Glutamatergic neuron (in vitro differentiated cells): Measurements from ENCODE around the gene ADCY2. TPM values are rescaled to one million over a fixed set of nuclear protein-coding genes. Genes with fewer than 3 reads are reported as not detected.

ENCODE experiments used
- DNase-seq: peaks from one replicate; pipeline ENCODE4 v3.0.0; 2022
- H3K27ac Mint-ChIP-seq: one replicate; pipeline ENCODE4 v1.8.0; 2020; ENCODE audit warnings: mild to moderate bottlenecking, mixed read lengths, inconsistent platforms; ENCODE audit not compliant: unreplicated experiment
- H3K27me3 Mint-ChIP-seq: one replicate; pipeline ENCODE4 v1.8.0; 2020; ENCODE audit warnings: mild to moderate bottlenecking, moderate library complexity, mixed read lengths, inconsistent platforms; ENCODE audit not compliant: unreplicated experiment
- H3K36me3 Mint-ChIP-seq: one replicate; pipeline ENCODE4 v1.8.0; 2020; ENCODE audit warnings: mild to moderate bottlenecking, mixed read lengths, inconsistent platforms; ENCODE audit not compliant: unreplicated experiment
- H3K4me1 Mint-ChIP-seq: one replicate; pipeline ENCODE4 v1.8.0; 2020; ENCODE audit warnings: mild to moderate bottlenecking, low read depth, mixed read lengths, inconsistent platforms; ENCODE audit not compliant: unreplicated experiment
- H3K4me3 Mint-ChIP-seq: one replicate; pipeline ENCODE4 v1.8.0; 2020; ENCODE audit warnings: mild to moderate bottlenecking, mixed read lengths, inconsistent platforms; ENCODE audit not compliant: unreplicated experiment
- H3K9me3 Mint-ChIP-seq: one replicate; pipeline ENCODE4 v1.8.0; 2020; ENCODE audit warnings: mild to moderate bottlenecking, moderate library complexity, mixed read lengths, inconsistent platforms; ENCODE audit not compliant: unreplicated experiment
- total RNA-seq: library from RNA; stranded (reverse); fragmentation: NEBNext Ultra II Directional; extraction: Animal tissue kit (Norgen Biotek cat#: 25700); gene quantifications from one replicate; pipeline ENCODE4 v1.2.1, GENCODE V29; 2021; ENCODE audit not compliant: unreplicated experiment
- TF ChIP-seq, protein P1 (sequence below): fragments of 200-600 bp; sonication (generic); IDR thresholded peaks from one replicate; pipeline ENCODE4 v1.5.0; 2021; ENCODE audit not compliant: partially characterized antibody, unreplicated experiment

Gene ADCY2
- total RNA-seq, 1 donor from 2014 or later = 3.8 TPM

DNA sequence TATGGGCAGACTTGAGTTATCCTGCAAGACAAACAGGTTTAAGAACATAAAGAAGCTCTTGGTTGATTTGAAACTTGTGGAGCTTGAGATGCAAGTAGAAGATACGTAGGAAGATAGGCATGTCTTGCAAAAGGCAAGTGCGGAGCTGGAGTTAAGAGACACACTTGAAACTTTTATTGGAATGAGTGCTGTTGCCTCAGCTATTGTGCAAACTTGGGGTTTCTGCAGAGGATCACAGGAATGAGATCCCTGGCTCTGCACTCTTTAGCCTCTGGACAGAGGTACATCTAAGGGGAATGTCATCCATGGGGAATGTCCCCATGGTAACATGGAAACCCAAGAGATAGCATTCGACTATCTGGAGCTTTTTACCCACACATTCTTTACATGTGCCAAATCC lies 121.1 kb downstream of the ADCY2 start:
- H3K27ac Mint-ChIP-seq = no peak overlapping the region
- H3K4me3 Mint-ChIP-seq = no peak overlapping the region

DNA sequence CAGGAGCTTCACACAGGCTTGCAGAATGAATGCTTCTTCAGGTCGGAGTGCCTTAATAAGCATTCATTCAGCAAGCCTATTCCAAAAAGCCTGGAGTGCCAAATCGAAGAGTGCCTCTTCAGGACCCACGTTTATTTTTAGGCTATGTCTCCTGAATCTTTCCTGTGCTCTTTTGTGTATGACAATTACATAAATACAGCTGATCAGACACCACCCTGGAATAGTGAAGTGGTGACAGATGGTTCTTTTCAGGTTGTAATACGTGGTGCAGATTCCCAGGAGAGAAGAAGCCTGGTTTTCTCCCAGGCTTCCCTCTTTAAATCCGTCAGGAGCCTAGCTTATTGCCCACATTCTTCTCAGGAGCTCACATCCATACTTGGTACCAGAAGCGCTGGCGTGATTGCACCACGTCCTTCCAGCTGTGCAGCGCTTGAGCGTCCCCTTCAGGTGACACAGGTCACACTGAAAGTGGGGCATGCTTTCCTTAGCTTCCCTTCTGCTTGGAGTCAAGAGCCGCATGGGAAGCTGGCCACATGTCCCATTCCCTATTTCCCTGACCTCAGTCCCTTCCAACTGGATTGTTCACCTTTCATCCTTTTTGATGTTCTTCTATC lies 123.1 kb downstream of the ADCY2 start:
- DNase-seq = no peak
- H3K27ac Mint-ChIP-seq = peak overlapping the region; percentile 15
- TF ChIP-seq, protein P1, sequence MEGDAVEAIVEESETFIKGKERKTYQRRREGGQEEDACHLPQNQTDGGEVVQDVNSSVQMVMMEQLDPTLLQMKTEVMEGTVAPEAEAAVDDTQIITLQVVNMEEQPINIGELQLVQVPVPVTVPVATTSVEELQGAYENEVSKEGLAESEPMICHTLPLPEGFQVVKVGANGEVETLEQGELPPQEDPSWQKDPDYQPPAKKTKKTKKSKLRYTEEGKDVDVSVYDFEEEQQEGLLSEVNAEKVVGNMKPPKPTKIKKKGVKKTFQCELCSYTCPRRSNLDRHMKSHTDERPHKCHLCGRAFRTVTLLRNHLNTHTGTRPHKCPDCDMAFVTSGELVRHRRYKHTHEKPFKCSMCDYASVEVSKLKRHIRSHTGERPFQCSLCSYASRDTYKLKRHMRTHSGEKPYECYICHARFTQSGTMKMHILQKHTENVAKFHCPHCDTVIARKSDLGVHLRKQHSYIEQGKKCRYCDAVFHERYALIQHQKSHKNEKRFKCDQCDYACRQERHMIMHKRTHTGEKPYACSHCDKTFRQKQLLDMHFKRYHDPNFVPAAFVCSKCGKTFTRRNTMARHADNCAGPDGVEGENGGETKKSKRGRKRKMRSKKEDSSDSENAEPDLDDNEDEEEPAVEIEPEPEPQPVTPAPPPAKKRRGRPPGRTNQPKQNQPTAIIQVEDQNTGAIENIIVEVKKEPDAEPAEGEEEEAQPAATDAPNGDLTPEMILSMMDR = no peak
- no peaks in the 10 kb centered on the region for H3K36me3 Mint-ChIP-seq
- H3K27me3 Mint-ChIP-seq = peaks cover 6% of the 10 kb centered on the region
- H3K4me1 Mint-ChIP-seq = peaks cover 35% of the 10 kb centered on the region
- no peak overlapping the region for H3K4me3 Mint-ChIP-seq
- H3K9me3 Mint-ChIP-seq = no peaks in the 10 kb centered on the region

More for the DNA sequence above, 121.1 kb downstream of the ADCY2 start:
- no peaks in the 10 kb centered on the region for H3K9me3 Mint-ChIP-seq
- peaks cover 32% of the 10 kb centered on the region for H3K4me1 Mint-ChIP-seq
- peaks cover 8% of the 10 kb centered on the region for H3K27me3 Mint-ChIP-seq
- H3K36me3 Mint-ChIP-seq = no peaks in the 10 kb centered on the region
- no peak for DNase-seq
- TF ChIP-seq, protein P1 = no peak

DNA sequence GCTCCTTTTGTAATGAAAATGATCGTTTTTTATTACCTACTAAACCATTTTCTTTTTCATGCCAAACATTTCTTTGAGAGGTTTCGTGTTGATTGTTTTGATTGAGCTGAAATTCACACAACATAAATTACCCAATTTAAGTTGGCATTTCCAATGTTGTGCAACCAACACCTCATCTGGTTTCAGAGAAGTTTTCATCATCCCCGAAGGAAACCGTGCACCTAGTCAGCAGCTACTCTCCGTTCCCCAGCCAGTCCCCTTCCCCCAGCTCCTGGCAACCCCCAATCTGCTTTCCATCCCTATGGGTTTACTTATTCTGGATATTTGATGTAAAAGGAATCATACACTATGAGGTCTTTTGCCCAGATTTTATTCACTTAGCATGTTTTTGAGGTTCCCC lies 123.6 kb downstream of the ADCY2 start:
- no peak for DNase-seq
- no peaks in the 10 kb centered on the region for H3K36me3 Mint-ChIP-seq
- H3K9me3 Mint-ChIP-seq = no peaks in the 10 kb centered on the region
- TF ChIP-seq, protein P1 = no peak
- no peak overlapping the region for H3K4me3 Mint-ChIP-seq
- H3K27me3 Mint-ChIP-seq = peaks cover 6% of the 10 kb centered on the region
- H3K4me1 Mint-ChIP-seq = peaks cover 35% of the 10 kb centered on the region
- peak overlapping the region; percentile 15 for H3K27ac Mint-ChIP-seq

DNA sequence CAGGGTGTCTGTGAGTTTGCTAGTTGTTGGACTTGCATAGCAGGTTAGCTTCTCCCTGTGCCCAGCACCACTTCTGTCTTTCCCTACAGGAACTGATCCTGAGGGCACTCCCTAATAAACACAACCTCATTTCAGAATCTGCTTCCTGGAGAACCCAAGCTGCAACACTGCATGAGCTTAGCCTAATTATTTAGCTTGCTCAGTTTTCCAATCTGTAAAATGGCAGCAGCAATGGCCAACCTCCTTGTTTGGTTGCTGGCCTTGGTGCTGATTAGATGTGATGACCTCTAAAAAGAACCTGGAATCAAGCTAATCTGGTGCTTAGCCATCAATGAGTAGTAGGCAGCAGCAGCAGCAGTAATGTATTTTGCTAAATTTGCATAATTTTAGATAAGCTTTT lies 133.9 kb downstream of the ADCY2 start:
- TF ChIP-seq, protein P1 = no peak
- no peak for DNase-seq
- Mint-ChIP-seq H3K27me3 (peaks cover 6% of the 10 kb centered on the region), H3K9me3 (no peaks in the 10 kb centered on the region), H3K36me3 (peaks cover 5% of the 10 kb centered on the region), H3K4me1 (peaks cover 3% of the 10 kb centered on the region), H3K27ac (no peak overlapping the region), H3K4me3 (no peak overlapping the region)

DNA sequence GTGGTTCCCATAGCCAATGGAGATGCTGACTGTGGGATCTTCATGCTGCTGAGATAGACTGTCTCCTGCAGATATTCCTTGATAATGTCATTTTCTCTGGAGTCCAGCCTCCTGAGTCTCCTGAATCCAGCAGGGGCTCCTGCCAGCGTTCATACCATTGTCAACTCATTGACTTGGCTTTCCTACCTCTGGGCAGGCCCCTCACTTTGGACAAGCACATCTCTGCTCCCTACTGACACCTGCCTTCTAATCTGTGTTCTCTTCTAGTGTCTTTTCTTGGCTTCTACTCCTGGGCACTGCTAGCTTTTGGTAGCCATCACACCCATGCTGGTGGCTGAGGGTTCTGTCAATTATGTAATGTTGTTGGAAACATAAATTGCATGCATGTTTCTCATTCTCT lies 138.0 kb downstream of the ADCY2 start:
- no peak overlapping the region for H3K27ac Mint-ChIP-seq
- peaks cover 8% of the 10 kb centered on the region for H3K4me1 Mint-ChIP-seq
- no peaks in the 10 kb centered on the region for H3K9me3 Mint-ChIP-seq
- TF ChIP-seq, protein P1 = no peak
- H3K27me3 Mint-ChIP-seq = peaks cover 6% of the 10 kb centered on the region
- H3K4me3 Mint-ChIP-seq = no peak overlapping the region
- no peak for DNase-seq
- H3K36me3 Mint-ChIP-seq = peaks cover 5% of the 10 kb centered on the region
